COLO668 (cell line): ENCODE data around the gene KRT78.
"Not testable (repeated sequence)": the region's sequence is repeated elsewhere in the genome, so short reads cannot be mapped to it uniquely, and the experiment has no call there.

ENCODE experiments used
- DNase-seq: peaks from one replicate; lab custom pipeline; 2025; ENCODE audit not compliant: unreplicated experiment; lab: John Stamatoyannopoulos, UW

KRT78 gene

GRCh38 chr12:52872644-52873389 lies 24.0 kb upstream of the KRT78 start:
- peak; percentile 61 for DNase-seq

- DNase-seq, result no peak
Measured at GRCh38 chr12:52871291-52872039, 22.7 kb upstream of the KRT78 start.

GRCh38 chr12:52870361-52871290 lies 21.8 kb upstream of the KRT78 start:
- DNase-seq, result peak; percentile 42

GRCh38 chr12:52867642-52868041 lies 18.8 kb upstream of the KRT78 start:
- DNase-seq, result no peak

- DNase-seq, result no peak
Measured at GRCh38 chr12:52867152-52867551, 18.4 kb upstream of the KRT78 start.

GRCh38 chr12:52865090-52865944 lies 16.5 kb upstream of the KRT78 start:
- peak; percentile 54 for DNase-seq

GRCh38 chr12:52862023-52862422 lies 13.2 kb upstream of the KRT78 start:
- DNase-seq, result no peak

- DNase-seq, result no peak
Measured at GRCh38 chr12:52861511-52861910, 12.7 kb upstream of the KRT78 start.

- DNase-seq, result no peak
Measured at GRCh38 chr12:52860102-52860823, 11.5 kb upstream of the KRT78 start.

GRCh38 chr12:52857500-52857899 lies 8.7 kb upstream of the KRT78 start:
- no peak for DNase-seq

GRCh38 chr12:52856787-52857186 lies 8.0 kb upstream of the KRT78 start:
- no peak for DNase-seq

GRCh38 chr12:52856077-52856476 lies 7.3 kb upstream of the KRT78 start:
- not testable (repeated sequence) for DNase-seq

- no peak for DNase-seq
Measured at GRCh38 chr12:52851787-52852186, 3.0 kb upstream of the KRT78 start.

- DNase-seq, result no peak
Measured at GRCh38 chr12:52850681-52851080, 1.9 kb upstream of the KRT78 start.

GRCh38 chr12:52849511-52849910 lies 717 bp upstream of the KRT78 start:
- DNase-seq, result no peak

GRCh38 chr12:52847335-52848102 lies 1.3 kb downstream of the KRT78 start:
- DNase-seq, result no peak

- DNase-seq, result no peak
Measured at GRCh38 chr12:52846356-52846970, 2.3 kb downstream of the KRT78 start.

- DNase-seq, result no peak
Measured at GRCh38 chr12:52845946-52846345, 2.8 kb downstream of the KRT78 start.

GRCh38 chr12:52844386-52844785 lies 4.4 kb downstream of the KRT78 start:
- DNase-seq, result no peak
